Osteoblast (primary cell): Measurements from ENCODE around the gene UBL3. TPM values are rescaled to one million over a fixed set of nuclear protein-coding genes. Genes with fewer than 3 reads are reported as not detected.

Source experiments
- DNase-seq: peaks from one replicate; pipeline ENCODE4 v3.0.0; 2011; ENCODE audit warnings: low spot score, mixed read lengths; ENCODE audit not compliant: insufficient read length; ENCODE audit errors: missing footprints
- H2AFZ ChIP-seq: 2 replicates; pipeline ENCODE4 v1.6.0; 2011; ENCODE audit warnings: mild to moderate bottlenecking, low read length
- H3K27ac ChIP-seq: 2 replicates; pipeline ENCODE4 v1.5.1; 2011; ENCODE audit warnings: mild to moderate bottlenecking, low read depth, low read length, moderate library complexity
- H3K27me3 ChIP-seq: 2 replicates; pipeline ENCODE4 v1.6.0; 2012; ENCODE audit warnings: mild to moderate bottlenecking, control low read depth, inconsistent platforms, low read length, moderate library complexity; ENCODE audit not compliant: insufficient read depth
- H3K36me3 ChIP-seq: 2 replicates; pipeline ENCODE4 v1.5.1; 2011; ENCODE audit warnings: mild to moderate bottlenecking, low read length, control low read depth, moderate library complexity; ENCODE audit not compliant: insufficient read depth
- H3K4me1 ChIP-seq: 2 replicates; pipeline ENCODE4 v1.5.1; 2011; ENCODE audit warnings: mild to moderate bottlenecking, low read length, control low read depth, moderate library complexity; ENCODE audit not compliant: insufficient read depth
- H3K4me2 ChIP-seq: 2 replicates; pipeline ENCODE4 v1.6.0; 2011; ENCODE audit warnings: mild to moderate bottlenecking, low read length; ENCODE audit not compliant: insufficient read depth
- H3K4me3 ChIP-seq: fragments of 200-600 bp; sonication (generic); 3 replicates; pipeline ENCODE4 v1.5.1; 2012; ENCODE audit warnings: mild to moderate bottlenecking, low read length, inconsistent platforms; ENCODE audit not compliant: insufficient read depth
- H3K79me2 ChIP-seq: 2 replicates; pipeline ENCODE4 v1.6.0; 2012; ENCODE audit warnings: mild to moderate bottlenecking, low read length, control low read depth, inconsistent platforms; ENCODE audit not compliant: insufficient read depth
- H3K9me3 ChIP-seq: 2 replicates; pipeline ENCODE4 v1.5.1; 2011; ENCODE audit warnings: low read depth, low read length, control low read depth
- H4K20me1 ChIP-seq: 2 replicates; pipeline ENCODE4 v1.6.0; 2012; ENCODE audit warnings: mild to moderate bottlenecking, low read length, control low read depth; ENCODE audit not compliant: insufficient read depth
- CTCF ChIP-seq: IDR thresholded peaks from 2 replicates; pipeline ENCODE4 v1.5.1; 2011; ENCODE audit warnings: mild to moderate bottlenecking, low read depth, low read length, moderate library complexity; ENCODE audit errors: extremely low read depth
- total RNA-seq: library from RNA; depleted of rRNA; stranded (reverse); fragments of >200 nt; gene quantifications from 2 replicates; pipeline ENCODE4 v1.2.3, GENCODE V29; 2012

UBL3 gene
- total RNA-seq, 1 donor = 44.5 TPM

DNA sequence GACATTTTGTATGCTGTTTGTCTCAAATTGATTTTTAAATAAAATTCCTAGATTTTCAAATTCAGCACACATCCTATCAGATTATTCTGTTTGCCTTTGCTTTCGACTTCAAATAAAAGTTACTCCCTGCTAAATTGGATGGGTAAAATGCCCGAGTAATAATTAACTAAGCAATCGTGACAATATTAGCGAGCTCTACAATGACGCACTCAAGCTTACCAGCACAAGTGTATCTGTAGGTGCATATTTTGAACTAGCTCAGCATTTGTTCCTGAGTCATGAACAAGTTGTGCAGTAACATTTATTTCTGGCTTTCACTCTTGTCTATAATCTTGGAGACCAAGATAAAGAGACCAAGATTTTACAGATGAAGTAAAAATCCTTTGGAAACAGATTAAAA lies 113.4 kb downstream of the UBL3 start:
- Histone ChIP-seq H3K4me2 (no peak overlapping the region), H3K4me3 (no peak overlapping the region), H3K4me1 (no peaks in the 10 kb centered on the region), H3K27ac (no peak overlapping the region), H3K9me3 (no peaks in the 10 kb centered on the region), H4K20me1 (no peaks in the 10 kb centered on the region), H3K27me3 (peaks cover 22% of the 10 kb centered on the region), H3K36me3 (no peaks in the 10 kb centered on the region), H3K79me2 (no peaks in the 10 kb centered on the region), H2AFZ (no peak overlapping the region)
- TF ChIP-seq CTCF = no peak
- DNase-seq = no peak

- TF ChIP-seq CTCF = no peak
- H3K4me3 ChIP-seq = no peak overlapping the region
- H3K27me3 ChIP-seq = peaks cover 60% of the 10 kb centered on the region
Observed at GRCh38 chr13:29733147-29733611, 117.2 kb downstream of the UBL3 start.

GRCh38 chr13:29730253-29730652 lies 120.2 kb downstream of the UBL3 start:
- no peak for DNase-seq
- no peaks in the 10 kb centered on the region for H4K20me1 ChIP-seq

More at GRCh38 chr13:29733147-29733611, 117.2 kb downstream of the UBL3 start:
- Histone ChIP-seq H3K9me3 (no peaks in the 10 kb centered on the region), H3K79me2 (no peaks in the 10 kb centered on the region), H3K4me1 (no peaks in the 10 kb centered on the region), H2AFZ (no peak overlapping the region), H3K36me3 (no peaks in the 10 kb centered on the region), H3K4me2 (no peak overlapping the region), H4K20me1 (no peaks in the 10 kb centered on the region), H3K27ac (no peak overlapping the region)
- no peak for DNase-seq

DNA sequence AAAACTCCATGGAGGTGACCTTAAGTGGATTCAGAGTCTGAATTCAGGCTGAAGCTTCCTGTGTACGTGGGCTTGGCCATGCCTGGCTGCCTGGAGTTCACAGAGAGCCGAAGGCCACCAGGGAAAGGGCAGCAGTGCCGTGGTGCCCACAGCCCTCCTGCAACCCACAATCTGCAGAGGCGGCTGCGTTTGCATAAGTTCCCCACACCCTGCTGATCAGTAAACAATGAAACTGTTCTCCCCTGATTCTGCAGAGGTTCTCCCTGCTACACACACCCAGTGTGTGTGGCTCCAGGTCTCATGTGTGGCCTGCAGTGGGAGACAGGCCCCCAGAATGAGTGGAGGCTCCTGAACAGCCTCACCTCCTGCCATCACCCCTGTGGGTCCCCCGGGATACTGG lies 128.0 kb downstream of the UBL3 start:
- Histone ChIP-seq H3K36me3 (no peaks in the 10 kb centered on the region), H3K27ac (no peak overlapping the region), H3K4me1 (no peaks in the 10 kb centered on the region), H3K4me2 (no peak overlapping the region), H3K9me3 (no peaks in the 10 kb centered on the region), H3K27me3 (peaks cover 33% of the 10 kb centered on the region), H3K4me3 (no peak overlapping the region), H3K79me2 (no peaks in the 10 kb centered on the region), H2AFZ (no peak overlapping the region), H4K20me1 (no peaks in the 10 kb centered on the region)
- no peak for TF ChIP-seq CTCF
- no peak for DNase-seq

More at GRCh38 chr13:29730253-29730652, 120.2 kb downstream of the UBL3 start:
- Histone ChIP-seq H3K4me1 (no peaks in the 10 kb centered on the region), H3K9me3 (no peaks in the 10 kb centered on the region), H3K36me3 (no peaks in the 10 kb centered on the region), H2AFZ (no peak overlapping the region), H3K79me2 (no peaks in the 10 kb centered on the region), H3K4me3 (no peak overlapping the region), H3K27me3 (peaks cover 63% of the 10 kb centered on the region), H3K27ac (no peak overlapping the region), H3K4me2 (no peak overlapping the region)
- no peak for TF ChIP-seq CTCF
